ENCODE results near the gene GJC2.

- TF ChIP-seq NFIC (IDR thresholded peaks at IDR 0.05): no peak
- TF ChIP-seq REST (IDR thresholded peaks at IDR 0.05; ENCODE audit: low read depth): no peak
- TF ChIP-seq CEBPB (IDR thresholded peaks at IDR 0.05): no peak
- TF ChIP-seq EP300 (IDR thresholded peaks at IDR 0.05; ENCODE audit: borderline replicate concordance): no peak
- no peak for TF ChIP-seq EGR1 (IDR thresholded peaks at IDR 0.05)
Observed at GRCh38 chr1:228161866-228162265, 12.1 kb downstream of the GJC2 start.
